Astrocyte (in vitro differentiated cells and primary cell): Measurements from ENCODE around the gene C1orf116. TPM values are rescaled to one million over a fixed set of nuclear protein-coding genes. Genes with fewer than 3 reads are reported as not detected.
"Not testable (repeated sequence)": the region's sequence is repeated elsewhere in the genome, so short reads cannot be mapped to it uniquely, and the experiment has no call there.

Source experiments
- DNase-seq: peaks from one replicate; pipeline ENCODE4 v3.0.0-alpha.2; 2010; ENCODE audit warnings: low read depth
- FAIRE-seq: peaks from 2 replicates; lab custom pipeline; 2011; peaks lifted over from hg19 to GRCh38; lab: Jason Lieb, UNC
- H2AFZ ChIP-seq: 2 replicates; pipeline ENCODE4 v1.6.0; 2012; ENCODE audit warnings: low read depth, low read length, inconsistent platforms
- H3K27ac ChIP-seq: 2 replicates; pipeline ENCODE4 v1.5.1; 2011; ENCODE audit warnings: low read depth, low read length, inconsistent platforms
- H3K27me3 ChIP-seq: 2 replicates; pipeline ENCODE4 v1.6.0; 2011; ENCODE audit warnings: low read length, inconsistent platforms; ENCODE audit not compliant: insufficient read depth
- H3K36me3 ChIP-seq: 2 replicates; pipeline ENCODE4 v1.5.1; 2011; ENCODE audit warnings: low read length, inconsistent platforms; ENCODE audit not compliant: insufficient read depth
- H3K4me1 ChIP-seq: 2 replicates; pipeline ENCODE4 v1.5.1; 2011; ENCODE audit warnings: low read length, inconsistent platforms; ENCODE audit not compliant: insufficient read depth
- H3K4me2 ChIP-seq: 2 replicates; pipeline ENCODE4 v1.6.0; 2012; ENCODE audit warnings: low read length, inconsistent platforms
- H3K4me3 ChIP-seq: 2 replicates; pipeline ENCODE4 v1.5.1; 2011; ENCODE audit warnings: low read depth, mild to moderate bottlenecking, low read length, inconsistent platforms; ENCODE audit not compliant: insufficient read depth
- H3K79me2 ChIP-seq: 2 replicates; pipeline ENCODE4 v1.6.0; 2012; ENCODE audit warnings: mild to moderate bottlenecking, low read length, inconsistent platforms; ENCODE audit not compliant: insufficient read depth
- H3K9ac ChIP-seq: 2 replicates; pipeline ENCODE4 v1.6.0; 2012; ENCODE audit warnings: mild to moderate bottlenecking, low read length, inconsistent platforms
- H3K9me3 ChIP-seq: 2 replicates; pipeline ENCODE4 v1.5.1; 2012; ENCODE audit warnings: low read depth, mild to moderate bottlenecking, low read length, inconsistent platforms; ENCODE audit not compliant: insufficient read depth
- H4K20me1 ChIP-seq: 2 replicates; pipeline ENCODE4 v1.6.0; 2012; ENCODE audit warnings: low read length, inconsistent platforms; ENCODE audit not compliant: insufficient read depth
- H3K27ac Mint-ChIP-seq: one replicate; pipeline ENCODE4 v1.8.0; 2021; ENCODE audit warnings: mild to moderate bottlenecking, mixed read lengths; ENCODE audit not compliant: unreplicated experiment
- H3K27me3 Mint-ChIP-seq: one replicate; pipeline ENCODE4 v1.8.0; 2021; ENCODE audit warnings: low read depth, mixed read lengths; ENCODE audit not compliant: unreplicated experiment
- H3K36me3 Mint-ChIP-seq: one replicate; pipeline ENCODE4 v1.8.0; 2021; ENCODE audit warnings: low read depth, mixed read lengths; ENCODE audit not compliant: unreplicated experiment
- H3K4me1 Mint-ChIP-seq: one replicate; pipeline ENCODE4 v1.8.0; 2021; ENCODE audit warnings: low read depth, mixed read lengths; ENCODE audit not compliant: unreplicated experiment
- H3K4me3 Mint-ChIP-seq: one replicate; pipeline ENCODE4 v1.8.0; 2021; ENCODE audit warnings: mild to moderate bottlenecking, moderate library complexity, mixed read lengths; ENCODE audit not compliant: unreplicated experiment
- H3K9me3 Mint-ChIP-seq: one replicate; pipeline ENCODE4 v1.8.0; 2021; ENCODE audit warnings: mild to moderate bottlenecking, mixed read lengths; ENCODE audit not compliant: unreplicated experiment
- EZH2 ChIP-seq: IDR thresholded peaks from 2 replicates; pipeline ENCODE4 v1.6.1; 2012; ENCODE audit warnings: mild to moderate bottlenecking, low read length, inconsistent platforms; ENCODE audit not compliant: insufficient read depth
- total RNA-seq: library from RNA; stranded (reverse); gene quantifications from 2 replicates; pipeline ENCODE4 v1.2.1, GENCODE V29; 2021
- TF ChIP-seq, protein P1 (sequence below): IDR thresholded peaks from 2 replicates; pipeline ENCODE4 v1.5.1; 2011; ENCODE audit warnings: low read depth, mild to moderate bottlenecking, inconsistent platforms, low read length, moderate library complexity; ENCODE audit not compliant: insufficient read depth

The C1orf116 gene
- total RNA-seq, 1 donor from 2014 or later: 0.86 TPM

DNA sequence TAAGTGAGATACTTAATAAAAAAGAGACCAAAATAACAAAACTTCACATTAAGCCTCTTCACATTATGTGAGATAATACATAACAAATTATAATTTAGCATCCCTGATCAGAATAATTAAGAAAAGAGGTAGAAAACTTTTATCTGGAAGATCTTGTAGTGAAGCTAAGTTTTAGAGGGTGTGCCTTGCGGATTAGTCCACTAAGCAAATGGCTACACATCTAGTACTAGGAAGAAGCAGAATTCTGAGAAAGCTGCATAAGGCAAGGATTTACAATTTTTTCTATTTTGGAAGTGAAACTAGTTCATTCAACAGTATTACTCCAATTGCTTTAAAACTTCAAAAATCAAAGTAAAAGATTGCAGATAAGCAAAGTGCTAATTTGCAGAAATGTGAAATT is 14.9 kb upstream of the C1orf116 start:
- Mint-ChIP-seq H3K4me1 (peaks cover 26% of the 10 kb centered on the region), H3K9me3 (no peaks in the 10 kb centered on the region), H3K27ac (no peak overlapping the region), H3K36me3 (peaks cover 6% of the 10 kb centered on the region), H3K27me3 (no peaks in the 10 kb centered on the region), H3K4me3 (peak overlapping the region; percentile 67)
- Histone ChIP-seq H3K9ac (no peak overlapping the region), H4K20me1 (peaks cover 35% of the 10 kb centered on the region), H3K36me3 (peaks cover 16% of the 10 kb centered on the region), H3K79me2 (peaks cover 62% of the 10 kb centered on the region), H3K27ac (no peak overlapping the region), H3K27me3 (no peaks in the 10 kb centered on the region), H3K4me1 (peaks cover 19% of the 10 kb centered on the region), H3K4me3 (no peak overlapping the region), H2AFZ (no peak overlapping the region), H3K4me2 (peak overlapping the region; percentile 5), H3K9me3 (no peaks in the 10 kb centered on the region)
- TF ChIP-seq EZH2: no peak
- TF ChIP-seq, protein P1, sequence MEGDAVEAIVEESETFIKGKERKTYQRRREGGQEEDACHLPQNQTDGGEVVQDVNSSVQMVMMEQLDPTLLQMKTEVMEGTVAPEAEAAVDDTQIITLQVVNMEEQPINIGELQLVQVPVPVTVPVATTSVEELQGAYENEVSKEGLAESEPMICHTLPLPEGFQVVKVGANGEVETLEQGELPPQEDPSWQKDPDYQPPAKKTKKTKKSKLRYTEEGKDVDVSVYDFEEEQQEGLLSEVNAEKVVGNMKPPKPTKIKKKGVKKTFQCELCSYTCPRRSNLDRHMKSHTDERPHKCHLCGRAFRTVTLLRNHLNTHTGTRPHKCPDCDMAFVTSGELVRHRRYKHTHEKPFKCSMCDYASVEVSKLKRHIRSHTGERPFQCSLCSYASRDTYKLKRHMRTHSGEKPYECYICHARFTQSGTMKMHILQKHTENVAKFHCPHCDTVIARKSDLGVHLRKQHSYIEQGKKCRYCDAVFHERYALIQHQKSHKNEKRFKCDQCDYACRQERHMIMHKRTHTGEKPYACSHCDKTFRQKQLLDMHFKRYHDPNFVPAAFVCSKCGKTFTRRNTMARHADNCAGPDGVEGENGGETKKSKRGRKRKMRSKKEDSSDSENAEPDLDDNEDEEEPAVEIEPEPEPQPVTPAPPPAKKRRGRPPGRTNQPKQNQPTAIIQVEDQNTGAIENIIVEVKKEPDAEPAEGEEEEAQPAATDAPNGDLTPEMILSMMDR: no peak
- DNase-seq (no peak), FAIRE-seq (no peak)

- H3K9me3 Mint-ChIP-seq: no peaks in the 10 kb centered on the region
- Histone ChIP-seq H3K4me3 (no peak overlapping the region), H3K36me3 (peaks cover 16% of the 10 kb centered on the region), H3K79me2 (peaks cover 58% of the 10 kb centered on the region), H4K20me1 (peaks cover 35% of the 10 kb centered on the region), H3K27me3 (no peaks in the 10 kb centered on the region), H3K4me1 (peaks cover 5% of the 10 kb centered on the region), H3K4me2 (no peak overlapping the region), H3K27ac (no peak overlapping the region), H3K9me3 (no peaks in the 10 kb centered on the region), H3K9ac (no peak overlapping the region), H2AFZ (no peak overlapping the region)
- H3K27ac Mint-ChIP-seq: no peak overlapping the region
- peaks cover 6% of the 10 kb centered on the region for H3K36me3 Mint-ChIP-seq
- DNase-seq (no peak), FAIRE-seq (no peak)
- no peak overlapping the region for H3K4me3 Mint-ChIP-seq
- TF ChIP-seq, protein P1: no peak
- no peak for TF ChIP-seq EZH2
- no peaks in the 10 kb centered on the region for H3K27me3 Mint-ChIP-seq
- H3K4me1 Mint-ChIP-seq: peaks cover 20% of the 10 kb centered on the region
Measured at GRCh38 chr1:207045453-207045852, 12.9 kb upstream of the C1orf116 start.

DNA sequence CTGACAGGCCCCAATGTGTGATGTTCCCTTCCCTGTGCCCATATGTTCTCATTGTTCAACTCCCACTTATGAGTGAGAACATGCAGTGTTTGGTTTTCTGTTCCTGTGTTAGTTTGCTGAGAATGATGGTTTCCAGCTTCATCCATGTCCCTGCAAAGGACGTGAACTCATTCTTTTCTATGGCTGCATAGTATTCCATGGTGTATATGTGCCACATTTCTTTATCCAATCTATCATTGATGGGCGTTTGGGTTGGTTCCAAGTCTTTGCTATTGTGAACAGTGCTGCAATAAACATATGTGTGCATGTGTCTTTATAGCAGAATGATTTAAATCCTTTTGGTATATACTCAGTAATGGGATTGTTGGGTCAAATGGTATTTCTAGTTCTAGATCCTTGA is 8.8 kb upstream of the C1orf116 start:
- H3K36me3 Mint-ChIP-seq, H3K9me3 ChIP-seq, H3K4me1 ChIP-seq, H3K4me3 ChIP-seq, H4K20me1 ChIP-seq, H3K36me3 ChIP-seq, H3K9me3 Mint-ChIP-seq, H3K27ac Mint-ChIP-seq, H3K4me3 Mint-ChIP-seq, H3K4me2 ChIP-seq, H3K27me3 Mint-ChIP-seq, H2AFZ ChIP-seq, H3K27ac ChIP-seq, H3K27me3 ChIP-seq, H3K9ac ChIP-seq, DNase-seq, FAIRE-seq: not testable (repeated sequence)
- peaks cover 15% of the 10 kb centered on the region for H3K4me1 Mint-ChIP-seq
- H3K79me2 ChIP-seq: peaks cover 17% of the 10 kb centered on the region
